ENCODE results near the gene PNPLA6. TPM values are rescaled to one million over a fixed set of nuclear protein-coding genes. Genes with fewer than 3 reads are reported as not detected.

Gene PNPLA6
- total and polyA plus RNA-seq, 2 of the 4 experiments (the other 2 are of a cell fraction) = 17.9 to 52.7 TPM

DNA sequence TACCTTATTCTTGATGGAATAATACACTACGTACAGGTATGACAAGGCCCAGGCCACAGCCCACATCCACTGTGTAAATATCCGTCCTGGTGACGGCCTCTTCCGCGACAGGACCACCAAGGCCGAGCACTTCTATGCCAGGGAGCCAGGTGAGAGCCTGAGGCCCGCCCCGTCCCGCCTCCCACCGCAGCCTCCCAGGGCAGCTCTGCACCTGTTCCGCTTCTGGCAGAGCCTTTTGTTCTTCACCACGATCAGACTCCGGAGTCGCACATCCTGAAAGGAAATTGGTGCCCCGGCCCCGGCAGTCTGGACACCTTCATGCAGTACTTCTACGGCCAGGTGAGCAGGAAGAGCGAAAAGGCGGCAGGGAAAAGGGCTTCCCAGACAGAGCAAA lies 30.2 kb upstream of the PNPLA6 start:
- intact Hi-C loops (cut with micrococcal nuclease) (no loop called here), dilution Hi-C loops (cut with HindIII; ENCODE audit: low sequenced_read_pairs, unreplicated experiment) (no loop called here), in situ Hi-C loops (cut with MboI; ENCODE audit: low sequenced_read_pairs) (no loop called here)
- no peak overlapping the region for H2BK20ac ChIP-seq (ENCODE audit: low read depth, low read length)
- H3K79me1 ChIP-seq (ENCODE audit: low read depth in 1 of 2, low read length in 2 of 2) = no peaks in the 10 kb centered on the region
- no peak overlapping the region for H3K9ac ChIP-seq (ENCODE audit: low read depth, low read length)
- CTCF ChIA-PET = no interaction called here
- H2BK15ac ChIP-seq (ENCODE audit: low read depth, low read length) = no peak overlapping the region
- H3K27me3 ChIP-seq (ENCODE audit: control insufficient read depth, insufficient read depth, low read length) = peaks cover 22% of the 10 kb centered on the region
- ATAC-seq (ENCODE audit: low read depth) (no peak), DNase-seq (no peak)
- H3K56ac ChIP-seq (ENCODE audit: extremely low read depth, insufficient read depth, low read length) = no peak overlapping the region
- no peak overlapping the region for H3K14ac ChIP-seq (replicated peaks; ENCODE audit: low read depth, low read length)
- no peaks in the 10 kb centered on the region for H3K9me1 ChIP-seq (ENCODE audit: insufficient read depth, low read length)
- no peak overlapping the region for H3K4me2 ChIP-seq (ENCODE audit: low read depth, low read length)
- peaks cover 3% of the 10 kb centered on the region; the same call in 1 of the 2 replicates for H3K4me1 ChIP-seq (ENCODE audit: control insufficient read depth, insufficient read depth, low read length)
- H3K4me3 ChIP-seq (ENCODE audit: insufficient read depth, low read depth, low read length) = no peak overlapping the region
- no peak overlapping the region for H3K27ac ChIP-seq (ENCODE audit: insufficient read depth, low read length)
- no peak overlapping the region for H4K91ac ChIP-seq (ENCODE audit: insufficient read depth, low read depth, low read length)
- H4K20me1 ChIP-seq (ENCODE audit: insufficient read depth, low read length) = no peaks in the 10 kb centered on the region
- BruUV-seq (replicated peaks) = no TSS peak
- no peak overlapping the region for H3K18ac ChIP-seq (ENCODE audit: low read depth, low read length)
- H4K5ac ChIP-seq (ENCODE audit: low read depth, low read length) = no peak overlapping the region
- H3K4ac ChIP-seq (ENCODE audit: low read depth, low read length) = no peak overlapping the region
- no peaks in the 10 kb centered on the region for H3K9me3 ChIP-seq (ENCODE audit: control insufficient read depth, insufficient read depth, low read length)
- H2AK9ac ChIP-seq (replicated peaks; ENCODE audit: low read depth, low read length, poor library complexity) = no peak overlapping the region
- no peaks in the 10 kb centered on the region for H3K36me3 ChIP-seq (ENCODE audit: control insufficient read depth, insufficient read depth, low read length)
- H4K8ac ChIP-seq (ENCODE audit: low read depth in 2 of 2, low read length in 2 of 2) = no peak overlapping the region
- POLR2A ChIA-PET (ENCODE audit: unreplicated experiment) = no interaction called here
- no peak overlapping the region for H3K23ac ChIP-seq (ENCODE audit: low read depth, low read length)
- WGBS, 2 experiments (ENCODE audit: extremely low coverage in 2 of 2, insufficient read length in 1 of 2) = 59% methylated on average over 8 of the region's 19 CpGs; no CpG with 5 or more reads in 1 of the 2 experiments
- no peak for TF ChIP-seq MAFK (IDR thresholded peaks at IDR 0.05; ENCODE audit: low read depth, low read length)
- no peak for TF ChIP-seq NFE2L2 (IDR thresholded peaks at IDR 0.05; ENCODE audit: low read depth, low read length)
- no peak for TF ChIP-seq MXI1 (IDR thresholded peaks at IDR 0.05; ENCODE audit: borderline replicate concordance, low read depth, low read length)
- TF ChIP-seq CTCF (conservative IDR thresholded peaks at IDR 0.05; ENCODE audit: low read depth, low read length) = no peak
- TF ChIP-seq RCOR1 (IDR thresholded peaks at IDR 0.05; ENCODE audit: insufficient replicate concordance, low read length) = no peak
- TF ChIP-seq MAZ (IDR thresholded peaks at IDR 0.05; ENCODE audit: borderline replicate concordance, low read depth, low read length) = no peak
- TF ChIP-seq CHD1 (IDR thresholded peaks at IDR 0.05; ENCODE audit: low read depth, low read length) = no peak
- no peak for TF ChIP-seq BHLHE40 (IDR thresholded peaks at IDR 0.05; ENCODE audit: low read depth, low read length)
- no peak for TF ChIP-seq RFX5 (IDR thresholded peaks at IDR 0.05; ENCODE audit: low read depth, low read length)
- no peak overlapping the region for H2BK120ac ChIP-seq (ENCODE audit: low read depth, low read length)
- no peak overlapping the region for H2BK5ac ChIP-seq (ENCODE audit: low read depth, low read length, poor library complexity, severe bottlenecking)
- peak overlapping the region; percentile 58 for H2AFZ ChIP-seq (replicated peaks; ENCODE audit: low read length, poor library complexity)
- H2AK5ac ChIP-seq (ENCODE audit: low read depth, low read length) = no peak overlapping the region
